Panc1 (cell line): ENCODE measurements around the gene RPGRIP1. TPM values are rescaled to one million over a fixed set of nuclear protein-coding genes. Genes with fewer than 3 reads are reported as not detected.

Experiments
- ATAC-seq: fragments of 200-7000 bp; cut with Tn5 transposase; 2 replicates; pipeline ENCODE4 v1.9.1; 2020; ENCODE audit warnings: mild to moderate bottlenecking, moderate library complexity
- BruUV-seq: library from RNA; stranded (reverse); fragments of 400-500 nt; replicated peaks from 2 replicates; lab custom pipeline; 2021; lab: Mats Ljungman, UMichigan
- CTCF ChIA-PET: fragments of 300-600 bp; sonication (Branson Sonifier 250); formaldehyde crosslinking; loops from one replicate; lab custom pipeline; 2022; ENCODE audit warnings: antibody characterized with exemption; lab: Charles Lee
- POLR2A ChIA-PET: fragments of 300-600 bp; sonication (Branson Sonifier 250); formaldehyde crosslinking; loops from one replicate; lab custom pipeline; 2022; ENCODE audit warnings: antibody characterized with exemption; lab: Charles Lee
- DNase-seq: peaks from one replicate; pipeline ENCODE4 v3.0.0-alpha.2; 2010; ENCODE audit warnings: low read depth, low spot score
- H3K27ac ChIP-seq: 2 replicates; pipeline ENCODE4 v1.5.1; 2011; ENCODE audit warnings: mild to moderate bottlenecking, low read length, inconsistent platforms
- H3K27me3 ChIP-seq: fragments of 200-500 bp; sonication (Bioruptor generic); 2 replicates; pipeline ENCODE4 v1.6.0; 2014; ENCODE audit warnings: low read length, inconsistent platforms; ENCODE audit not compliant: control insufficient read depth, insufficient read depth
- H3K36me3 ChIP-seq: fragments of 200-500 bp; sonication (Bioruptor generic); 2 replicates; pipeline ENCODE4 v1.5.1; 2014; ENCODE audit warnings: inconsistent platforms, mild to moderate bottlenecking, low read length, moderate library complexity; ENCODE audit not compliant: control insufficient read depth, insufficient read depth
- H3K4me1 ChIP-seq: 2 replicates; pipeline ENCODE4 v1.5.1; 2011; ENCODE audit warnings: inconsistent platforms, mild to moderate bottlenecking, low read length, moderate library complexity; ENCODE audit not compliant: control insufficient read depth, insufficient read depth
- H3K4me3 ChIP-seq, 2 experiments: 2 replicates each; pipeline ENCODE4 v1.5.1; 2011 to 2012; ENCODE audit warnings: low read depth in 2 of 2, low read length in 2 of 2, mild to moderate bottlenecking in 2 of 2, inconsistent platforms in 1 of 2, moderate library complexity in 1 of 2
- H3K9me3 ChIP-seq: fragments of 200-500 bp; sonication (Bioruptor generic); 2 replicates; pipeline ENCODE4 v1.5.1; 2014; ENCODE audit warnings: low read depth, mild to moderate bottlenecking, inconsistent platforms, low read length, moderate library complexity; ENCODE audit not compliant: control insufficient read depth, insufficient read depth
- POLR2AphosphoS5 ChIP-seq: IDR thresholded peaks from 2 replicates; pipeline ENCODE4 v1.6.1; 2012; ENCODE audit warnings: mild to moderate bottlenecking, low read depth, low read length, moderate library complexity
- REST ChIP-seq, 2 experiments: IDR thresholded peaks; 2 replicates each; pipeline ENCODE4 v1.6.1; 2011 to 2012; ENCODE audit warnings: low read depth in 2 of 2, control low read depth in 1 of 2, low read length in 1 of 2, mild to moderate bottlenecking in 1 of 2, moderate library complexity in 1 of 2; ENCODE audit not compliant: insufficient read depth in 1 of 2
- SIN3A ChIP-seq: IDR thresholded peaks from 2 replicates; pipeline ENCODE4 v1.6.1; 2012; ENCODE audit warnings: low read depth, mild to moderate bottlenecking, low read length, moderate library complexity, borderline replicate concordance; ENCODE audit not compliant: insufficient read depth
- TCF7L2 ChIP-seq: IDR thresholded peaks from 2 replicates; pipeline ENCODE4 v1.6.1; 2011; ENCODE audit warnings: mild to moderate bottlenecking, low read depth, low read length, inconsistent platforms
- in situ Hi-C: cut with HindIII; loops from 2 replicates; pipeline ENCODE4 v1.10.0; 2016; ENCODE audit warnings: low sequenced_read_pairs, low pct_unique_long_range_greater_than_20kb
- intact Hi-C: fragments of 100-400 bp; cut with micrococcal nuclease; formaldehyde crosslinking; loops from one replicate; pipeline ENCODE4 v1.10.0; 2022; ENCODE audit not compliant: unreplicated experiment
- total RNA-seq: library from RNA; stranded (reverse); gene quantifications from one replicate; pipeline ENCODE4 v1.2.1, GENCODE V29; 2021; ENCODE audit not compliant: unreplicated experiment
- TF ChIP-seq, protein P1 (sequence below): fragments of 450-650 bp; IDR thresholded peaks from 2 replicates; pipeline ENCODE4 v1.5.1; 2017; ENCODE audit warnings: mild to moderate bottlenecking

Gene RPGRIP1
- total RNA-seq, 1 experiment from 2014 or later, result 0.28 TPM

- in situ Hi-C loops (no loop called here), intact Hi-C loops (no loop called here)
- peaks cover 12% of the 10 kb centered on the region; the same call in 1 of the 2 replicates for H3K4me1 ChIP-seq
- TF ChIP-seq REST (IDR thresholded peaks at IDR 0.05; ENCODE audit: insufficient read depth in 1 of 2, low read depth in 2 of 2, low read length in 1 of 2), result no peak
- no peak for TF ChIP-seq SIN3A
- peak; percentile 44; the same call in 1 of the 2 replicates for TF ChIP-seq POLR2AphosphoS5
- H3K27ac ChIP-seq, result no peak overlapping the region
- peaks cover 22% of the 10 kb centered on the region for H3K36me3 ChIP-seq
- no peak for DNase-seq
- ChIA-PET POLR2A (interaction anchor here (0.7 kb wide), 1 partner anchor 10 kb away, joined by 3 read pairs; no protein-coding TSS in a partner anchor), CTCF (no interaction called here)
- H3K27me3 ChIP-seq, result no peaks in the 10 kb centered on the region
- no TSS peak for BruUV-seq
- no peak for ATAC-seq
- no peaks in the 10 kb centered on the region for H3K9me3 ChIP-seq
- no peak overlapping the region for H3K4me3 ChIP-seq
These were observed 42.7 kb upstream of the RPGRIP1 start for GRCh38 chr14:21236948-21237797.

DNA sequence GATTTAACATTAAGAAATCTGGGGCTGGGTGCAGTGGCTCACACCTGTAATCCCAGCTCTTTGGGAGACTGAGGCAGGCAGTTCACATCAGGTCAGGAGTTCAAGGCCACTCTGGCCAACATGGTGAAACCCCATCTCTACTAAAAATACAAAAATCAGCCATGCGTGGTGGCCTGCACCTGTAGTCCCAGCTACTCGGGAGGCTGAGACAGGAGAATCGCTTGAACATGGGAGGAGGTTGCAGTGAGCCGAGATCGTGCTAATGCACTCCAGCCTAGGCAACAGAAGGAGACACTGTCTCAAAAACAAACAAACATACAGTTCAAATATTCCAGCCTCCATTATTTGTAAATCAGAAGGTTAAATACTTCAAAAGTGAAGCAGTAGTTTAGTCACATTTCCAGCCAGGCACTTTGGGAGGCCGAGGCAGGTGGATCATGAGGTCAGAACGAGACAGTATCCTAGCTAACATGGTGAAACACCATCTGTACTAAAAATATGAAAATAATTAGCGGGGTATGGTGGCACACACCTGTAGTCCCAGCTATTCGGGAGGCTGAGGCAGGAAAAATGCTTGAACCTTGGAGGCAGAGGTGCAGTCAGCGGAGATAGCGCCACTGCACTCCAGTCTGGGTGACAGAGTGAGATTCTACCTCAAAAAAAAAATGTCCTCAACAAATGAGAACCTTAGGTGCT is 40.9 kb upstream of the RPGRIP1 start:
- Histone ChIP-seq H3K27me3 (no peaks in the 10 kb centered on the region), H3K4me3 (no peak overlapping the region), H3K27ac (no peak overlapping the region), H3K36me3 (peaks cover 20% of the 10 kb centered on the region), H3K4me1 (peaks cover 12% of the 10 kb centered on the region; the same call in 1 of the 2 replicates), H3K9me3 (no peaks in the 10 kb centered on the region)
- DNase-seq (no peak), ATAC-seq (no peak)
- no TSS peak for BruUV-seq
- intact Hi-C loops (no loop called here), in situ Hi-C loops (no loop called here)
- ChIA-PET POLR2A (no interaction called here), CTCF (interaction anchor here (0.6 kb wide), 1 partner anchor 147 kb away, joined by 4 read pairs; no protein-coding TSS in a partner anchor)
- no peak for TF ChIP-seq POLR2AphosphoS5
- TF ChIP-seq TCF7L2, result no peak
- no peak for TF ChIP-seq SIN3A
- TF ChIP-seq, protein P1, sequence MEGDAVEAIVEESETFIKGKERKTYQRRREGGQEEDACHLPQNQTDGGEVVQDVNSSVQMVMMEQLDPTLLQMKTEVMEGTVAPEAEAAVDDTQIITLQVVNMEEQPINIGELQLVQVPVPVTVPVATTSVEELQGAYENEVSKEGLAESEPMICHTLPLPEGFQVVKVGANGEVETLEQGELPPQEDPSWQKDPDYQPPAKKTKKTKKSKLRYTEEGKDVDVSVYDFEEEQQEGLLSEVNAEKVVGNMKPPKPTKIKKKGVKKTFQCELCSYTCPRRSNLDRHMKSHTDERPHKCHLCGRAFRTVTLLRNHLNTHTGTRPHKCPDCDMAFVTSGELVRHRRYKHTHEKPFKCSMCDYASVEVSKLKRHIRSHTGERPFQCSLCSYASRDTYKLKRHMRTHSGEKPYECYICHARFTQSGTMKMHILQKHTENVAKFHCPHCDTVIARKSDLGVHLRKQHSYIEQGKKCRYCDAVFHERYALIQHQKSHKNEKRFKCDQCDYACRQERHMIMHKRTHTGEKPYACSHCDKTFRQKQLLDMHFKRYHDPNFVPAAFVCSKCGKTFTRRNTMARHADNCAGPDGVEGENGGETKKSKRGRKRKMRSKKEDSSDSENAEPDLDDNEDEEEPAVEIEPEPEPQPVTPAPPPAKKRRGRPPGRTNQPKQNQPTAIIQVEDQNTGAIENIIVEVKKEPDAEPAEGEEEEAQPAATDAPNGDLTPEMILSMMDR, result no peak
- no peak for TF ChIP-seq REST (IDR thresholded peaks at IDR 0.05; ENCODE audit: insufficient read depth in 1 of 2, low read depth in 2 of 2, low read length in 1 of 2)
